DOHH2 (cell line): Measurements from ENCODE around the gene IRAK3.

Experiments used
- H3F3A ChIP-seq: fragments of 200-600 bp; sonication (generic), shearing (Covaris generic); 2 replicates; pipeline ENCODE4 v1.6.0; 2016; ENCODE audit warnings: antibody characterized with exemption, mild to moderate bottlenecking; ENCODE audit not compliant: control insufficient read depth, insufficient read depth
- H3K27ac ChIP-seq: fragments of 200-600 bp; sonication (generic); 2 replicates; pipeline ENCODE4 v1.5.1; 2014; ENCODE audit warnings: low read depth, mild to moderate bottlenecking, low read length, moderate library complexity
- H3K27me3 ChIP-seq: fragments of 200-600 bp; sonication (generic); 2 replicates; pipeline ENCODE4 v1.6.1; 2014; ENCODE audit warnings: mild to moderate bottlenecking, low read length, mixed read lengths; ENCODE audit not compliant: control insufficient read depth
- H3K36me3 ChIP-seq: fragments of 200-600 bp; sonication (generic); 2 replicates; pipeline ENCODE4 v1.6.1; 2014; ENCODE audit warnings: mild to moderate bottlenecking, low read length, moderate library complexity, mixed read lengths; ENCODE audit not compliant: control insufficient read depth
- H3K4me1 ChIP-seq: fragments of 200-600 bp; sonication (generic); 2 replicates; pipeline ENCODE4 v1.6.1; 2014; ENCODE audit warnings: mild to moderate bottlenecking, low read length, mixed read lengths; ENCODE audit not compliant: control insufficient read depth
- H3K4me2 ChIP-seq: fragments of 200-600 bp; sonication (generic); 2 replicates; pipeline ENCODE4 v1.6.0; 2014; ENCODE audit warnings: mild to moderate bottlenecking, low read length, moderate library complexity
- H3K4me3 ChIP-seq: fragments of 200-600 bp; sonication (generic); 2 replicates; pipeline ENCODE4 v1.5.1; 2014; ENCODE audit warnings: mild to moderate bottlenecking, low read length, mixed read lengths
- H3K79me2 ChIP-seq: fragments of 200-600 bp; sonication (generic); 2 replicates; pipeline ENCODE4 v1.6.1; 2014; ENCODE audit warnings: mild to moderate bottlenecking, low read length, mixed read lengths; ENCODE audit not compliant: control insufficient read depth
- H3K9me2 ChIP-seq: fragments of 200-600 bp; sonication (generic); replicated peaks from 2 replicates; pipeline ENCODE4 v1.6.1; 2014; ENCODE audit warnings: mild to moderate bottlenecking, low read length, mixed read lengths; ENCODE audit not compliant: control insufficient read depth
- H3K9me3 ChIP-seq: fragments of 200-600 bp; sonication (generic); 2 replicates; pipeline ENCODE4 v1.6.1; 2014; ENCODE audit warnings: antibody characterized with exemption, low read length, mixed read lengths; ENCODE audit not compliant: control insufficient read depth, insufficient read depth
- H4K20me1 ChIP-seq: fragments of 200-600 bp; sonication (generic); 2 replicates; pipeline ENCODE4 v1.6.0; 2014; ENCODE audit warnings: low read depth, mild to moderate bottlenecking, antibody characterized with exemption, low read length, moderate library complexity; ENCODE audit not compliant: control insufficient read depth, insufficient read depth
- EZH2phosphoT487 ChIP-seq: fragments of 200-600 bp; sonication (generic); IDR thresholded peaks from 2 replicates; pipeline ENCODE4 v1.6.1; 2017; ENCODE audit warnings: borderline replicate concordance, mild to moderate bottlenecking, antibody characterized with exemption, low read length, moderate library complexity, mixed read lengths
- TF ChIP-seq, protein P1 (sequence below): fragments of 200-600 bp; sonication (generic); IDR thresholded peaks from one replicate; pipeline ENCODE4 v1.5.1; 2014; ENCODE audit warnings: antibody characterized with exemption, mild to moderate bottlenecking, low read depth, low read length; ENCODE audit not compliant: poor library complexity, severe bottlenecking

The IRAK3 gene, protein sequence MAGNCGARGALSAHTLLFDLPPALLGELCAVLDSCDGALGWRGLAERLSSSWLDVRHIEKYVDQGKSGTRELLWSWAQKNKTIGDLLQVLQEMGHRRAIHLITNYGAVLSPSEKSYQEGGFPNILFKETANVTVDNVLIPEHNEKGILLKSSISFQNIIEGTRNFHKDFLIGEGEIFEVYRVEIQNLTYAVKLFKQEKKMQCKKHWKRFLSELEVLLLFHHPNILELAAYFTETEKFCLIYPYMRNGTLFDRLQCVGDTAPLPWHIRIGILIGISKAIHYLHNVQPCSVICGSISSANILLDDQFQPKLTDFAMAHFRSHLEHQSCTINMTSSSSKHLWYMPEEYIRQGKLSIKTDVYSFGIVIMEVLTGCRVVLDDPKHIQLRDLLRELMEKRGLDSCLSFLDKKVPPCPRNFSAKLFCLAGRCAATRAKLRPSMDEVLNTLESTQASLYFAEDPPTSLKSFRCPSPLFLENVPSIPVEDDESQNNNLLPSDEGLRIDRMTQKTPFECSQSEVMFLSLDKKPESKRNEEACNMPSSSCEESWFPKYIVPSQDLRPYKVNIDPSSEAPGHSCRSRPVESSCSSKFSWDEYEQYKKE

GRCh38 chr12:66188584-66189485 lies at the start of gene IRAK3:
Gene IRAK3, plus strand, starts transcription at chr12:66189214. Its CDS starts 86 bp downstream, at chr12:66189300.
- H3K4me1 ChIP-seq = peaks cover 7% of the 10 kb centered on the region
- H3K27me3 ChIP-seq = peaks cover 10% of the 10 kb centered on the region
- H3K9me3 ChIP-seq = no peaks in the 10 kb centered on the region
- H3K9me2 ChIP-seq = no peaks in the 10 kb centered on the region
- H3K79me2 ChIP-seq = no peaks in the 10 kb centered on the region
- TF ChIP-seq, protein P1, sequence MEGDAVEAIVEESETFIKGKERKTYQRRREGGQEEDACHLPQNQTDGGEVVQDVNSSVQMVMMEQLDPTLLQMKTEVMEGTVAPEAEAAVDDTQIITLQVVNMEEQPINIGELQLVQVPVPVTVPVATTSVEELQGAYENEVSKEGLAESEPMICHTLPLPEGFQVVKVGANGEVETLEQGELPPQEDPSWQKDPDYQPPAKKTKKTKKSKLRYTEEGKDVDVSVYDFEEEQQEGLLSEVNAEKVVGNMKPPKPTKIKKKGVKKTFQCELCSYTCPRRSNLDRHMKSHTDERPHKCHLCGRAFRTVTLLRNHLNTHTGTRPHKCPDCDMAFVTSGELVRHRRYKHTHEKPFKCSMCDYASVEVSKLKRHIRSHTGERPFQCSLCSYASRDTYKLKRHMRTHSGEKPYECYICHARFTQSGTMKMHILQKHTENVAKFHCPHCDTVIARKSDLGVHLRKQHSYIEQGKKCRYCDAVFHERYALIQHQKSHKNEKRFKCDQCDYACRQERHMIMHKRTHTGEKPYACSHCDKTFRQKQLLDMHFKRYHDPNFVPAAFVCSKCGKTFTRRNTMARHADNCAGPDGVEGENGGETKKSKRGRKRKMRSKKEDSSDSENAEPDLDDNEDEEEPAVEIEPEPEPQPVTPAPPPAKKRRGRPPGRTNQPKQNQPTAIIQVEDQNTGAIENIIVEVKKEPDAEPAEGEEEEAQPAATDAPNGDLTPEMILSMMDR = no peak
- no peak for TF ChIP-seq EZH2phosphoT487
- H4K20me1 ChIP-seq = no peaks in the 10 kb centered on the region
- no peak within 1 kb of the TSS for H3K4me3 ChIP-seq
- H3K36me3 ChIP-seq = no peaks in the 10 kb centered on the region
- no peaks in the 10 kb centered on the region for H3F3A ChIP-seq
- peak within 1 kb of the TSS; percentile 27; the same call in 1 of the 2 replicates for H3K4me2 ChIP-seq
- H3K27ac ChIP-seq = no peak within 1 kb of the TSS

GRCh38 chr12:66139328-66139727 lies 49.7 kb upstream of the IRAK3 start:
- peaks cover 30% of the 10 kb centered on the region for H3K9me3 ChIP-seq
- no peak overlapping the region for H3K4me3 ChIP-seq
- TF ChIP-seq, protein P1 = no peak
- TF ChIP-seq EZH2phosphoT487 = no peak
- no peak overlapping the region for H3K4me2 ChIP-seq
- no peaks in the 10 kb centered on the region for H4K20me1 ChIP-seq
- H3K4me1 ChIP-seq = no peaks in the 10 kb centered on the region
- no peak overlapping the region for H3K27ac ChIP-seq
- H3F3A ChIP-seq = 0 out of 2 replicates have a peak, but pooled peaks cover 5% of the 10 kb centered on the region
- H3K36me3 ChIP-seq = peaks cover 80% of the 10 kb centered on the region
- peaks cover 3% of the 10 kb centered on the region for H3K79me2 ChIP-seq
- no peaks in the 10 kb centered on the region for H3K9me2 ChIP-seq
- no peaks in the 10 kb centered on the region for H3K27me3 ChIP-seq

DNA sequence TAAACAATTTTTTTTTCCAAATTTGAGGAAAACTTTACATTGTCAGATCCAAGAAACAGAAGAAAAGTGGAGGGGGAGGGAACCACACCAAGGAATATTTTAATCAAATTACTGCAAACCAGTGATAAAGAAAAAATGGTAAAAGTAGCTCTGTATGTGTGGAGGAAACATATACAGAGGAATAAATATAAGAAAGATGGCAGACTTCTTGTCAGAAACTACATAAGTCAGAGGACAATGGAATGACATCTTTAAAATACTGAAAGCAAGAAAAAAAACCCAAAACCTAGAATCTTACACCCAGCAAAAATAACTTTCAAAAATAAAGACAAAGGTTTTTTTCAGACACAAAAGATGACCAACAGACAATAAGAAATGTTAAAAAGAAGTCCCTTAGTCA lies 48.3 kb upstream of the IRAK3 start:
- H3K9me3 ChIP-seq = peaks cover 30% of the 10 kb centered on the region
- no peaks in the 10 kb centered on the region for H3K9me2 ChIP-seq
- no peaks in the 10 kb centered on the region for H4K20me1 ChIP-seq
- no peaks in the 10 kb centered on the region for H3K27me3 ChIP-seq
- no peak overlapping the region for H3K4me3 ChIP-seq
- H3K4me1 ChIP-seq = peaks cover 6% of the 10 kb centered on the region
- H3K4me2 ChIP-seq = no peak overlapping the region
- H3F3A ChIP-seq = 0 out of 2 replicates have a peak, but pooled peaks cover 5% of the 10 kb centered on the region
- TF ChIP-seq, protein P1 = no peak
- no peak for TF ChIP-seq EZH2phosphoT487
- H3K79me2 ChIP-seq = peaks cover 3% of the 10 kb centered on the region
- H3K36me3 ChIP-seq = peaks cover 94% of the 10 kb centered on the region
- H3K27ac ChIP-seq = no peak overlapping the region
